Measurements from ENCODE around the gene SYT15B.
"Not testable (repeated sequence)": the region's sequence is repeated elsewhere in the genome, so short reads cannot be mapped to it uniquely, and the experiment has no call there.

SYT15B gene

GRCh38 chr10:47763554-47764175, at the start of gene SYT15B:
SYT15B (minus strand) TSS chr10:47763592; CDS start chr10:47762640, 952 bp downstream.
- not testable (repeated sequence) for DNase-seq

GRCh38 chr10:47779590-47779989, 16.2 kb upstream of the SYT15B start:
- not testable (repeated sequence) for DNase-seq

DNA sequence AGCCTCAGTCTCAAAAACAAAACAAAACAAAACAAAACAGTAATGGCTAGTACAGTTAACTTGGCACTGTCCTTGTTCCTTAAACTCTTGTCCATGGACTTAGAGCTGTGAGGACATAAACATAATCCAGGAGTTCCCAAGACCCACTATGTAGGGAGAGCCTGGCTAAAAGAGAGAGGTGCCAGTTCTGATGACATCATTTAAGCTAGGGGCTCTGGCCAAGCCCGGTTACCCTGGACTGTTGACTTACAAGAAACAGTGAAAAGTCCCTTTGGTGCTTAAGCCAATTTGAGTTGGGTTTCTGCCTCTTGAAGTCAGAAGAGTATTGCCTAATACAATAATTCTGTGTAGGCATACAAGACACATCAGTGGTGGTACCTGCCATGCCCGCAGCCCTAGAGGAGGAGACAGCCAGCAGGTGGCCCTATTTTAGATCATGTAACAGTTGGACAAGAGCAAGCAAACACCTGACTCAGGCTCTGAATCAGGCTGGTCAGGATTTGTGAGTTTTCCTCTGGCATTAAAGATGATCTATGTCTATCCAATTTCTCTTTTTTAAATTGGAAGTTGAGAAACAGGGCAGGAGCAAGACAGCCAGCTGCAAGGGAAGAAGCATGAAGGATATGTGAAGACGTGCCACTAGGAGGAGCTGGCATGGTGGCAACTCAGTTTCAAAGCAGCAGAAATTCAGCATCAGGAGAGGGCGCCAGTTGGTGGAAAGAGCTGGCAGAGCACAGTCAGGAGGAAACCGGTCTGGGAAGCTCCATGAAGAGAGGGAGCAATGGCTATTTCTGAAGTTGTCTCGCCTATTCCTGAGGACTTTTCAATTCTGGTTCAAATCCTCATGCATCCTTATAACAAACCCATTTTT, 12.2 kb upstream of the SYT15B start:
- DNase-seq = peak in 1 of 2 donors; percentile 0

GRCh38 chr10:47770745-47771144, 7.4 kb upstream of the SYT15B start:
- not testable (repeated sequence) for DNase-seq

DNA sequence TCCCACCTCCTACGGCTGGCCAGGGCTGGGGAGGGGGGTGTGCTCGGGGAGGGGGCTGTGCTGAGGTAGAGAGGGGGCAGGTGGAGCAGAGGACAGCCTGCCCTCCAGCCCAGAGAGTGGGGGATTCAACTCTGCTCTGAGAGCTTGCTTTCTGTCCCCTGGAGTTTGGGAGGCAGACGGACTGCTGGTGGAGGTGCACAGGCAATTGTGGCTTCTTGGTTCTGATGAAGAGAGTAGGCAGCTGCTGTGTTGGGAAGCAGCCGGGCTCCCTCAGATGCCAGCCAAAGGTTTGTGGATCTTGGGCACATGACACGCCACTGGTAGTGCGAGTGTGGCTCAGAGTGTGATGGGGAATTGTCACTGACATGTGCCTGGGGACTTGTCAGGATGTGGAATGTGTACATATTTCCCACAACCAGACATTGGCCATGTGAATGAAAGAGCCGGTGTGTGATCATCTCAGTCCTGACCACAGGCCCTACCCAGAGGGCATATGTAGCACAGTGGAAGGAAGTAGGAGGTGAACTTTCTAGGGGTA, 5.3 kb upstream of the SYT15B start:
- not testable (repeated sequence) for DNase-seq

DNA sequence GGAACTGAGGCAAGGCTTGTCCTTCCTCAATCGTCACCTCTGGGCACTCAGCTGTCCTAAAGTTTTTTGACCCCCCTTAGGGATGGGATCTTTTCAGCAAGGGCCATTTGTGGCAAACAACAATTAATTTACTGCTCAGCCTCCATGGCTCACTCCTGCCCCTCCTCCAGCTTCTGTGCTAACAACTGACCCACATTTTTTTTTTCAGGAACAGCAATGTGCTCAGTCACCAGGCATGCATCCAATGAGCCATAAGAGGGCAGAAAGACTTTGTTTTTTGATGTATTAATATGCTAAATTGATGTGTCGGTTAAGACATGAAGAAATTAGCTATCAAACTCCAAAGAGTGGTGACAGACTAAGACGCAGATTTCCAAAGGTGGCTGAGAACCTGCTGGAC, 4.7 kb upstream of the SYT15B start:
- not testable (repeated sequence) for DNase-seq

- DNase-seq = not testable (repeated sequence)
These were observed 3.8 kb upstream of the SYT15B start for GRCh38 chr10:47767236-47767635.

- not testable (repeated sequence) for DNase-seq
These were observed 1.8 kb upstream of the SYT15B start for GRCh38 chr10:47765232-47765631.

DNA sequence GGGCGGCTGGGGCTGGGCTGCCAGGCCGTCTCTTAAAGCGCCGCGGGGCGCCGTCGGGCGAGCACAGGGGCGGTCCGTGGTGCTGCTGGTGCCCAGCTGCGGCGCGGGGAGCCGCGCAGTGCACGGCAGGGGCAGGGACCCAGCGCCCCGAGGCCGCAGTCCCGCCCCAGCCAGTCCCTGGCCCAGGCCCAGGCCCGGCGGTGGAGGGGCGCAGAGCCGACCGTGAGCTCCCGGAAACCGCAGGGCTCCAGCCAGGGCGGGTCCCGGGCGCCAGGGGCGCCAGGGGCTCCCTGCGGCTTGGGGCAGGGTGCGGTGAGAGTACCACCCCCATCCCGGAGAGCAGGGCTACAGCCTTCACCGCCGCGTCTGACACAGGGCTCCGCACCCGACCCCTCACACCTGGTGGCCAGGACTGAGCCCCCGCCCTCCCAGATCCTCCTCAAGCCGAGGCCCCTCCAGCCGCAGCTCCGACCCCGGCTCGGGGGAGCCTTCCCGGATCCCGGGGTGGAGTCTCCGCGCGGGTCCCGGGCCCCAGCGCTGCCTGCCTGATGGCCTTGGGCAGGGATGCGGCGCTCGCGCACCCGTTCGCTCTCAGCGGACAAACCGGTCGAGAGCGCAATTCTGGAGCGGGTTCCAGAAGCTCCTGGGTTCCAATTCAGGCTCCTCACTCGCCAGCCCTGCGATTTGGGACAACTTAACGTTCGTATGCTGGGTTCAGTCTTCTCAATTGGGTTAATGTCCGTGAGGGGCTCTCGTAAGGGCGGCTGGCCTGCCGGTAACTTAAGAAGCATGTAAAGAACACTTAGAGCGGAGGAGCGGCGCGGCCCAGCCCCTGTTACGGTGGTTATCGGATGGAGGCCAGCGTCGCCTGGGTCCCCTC, 478 bp downstream of the SYT15B start:
- not testable (repeated sequence) for DNase-seq

- not testable (repeated sequence) for DNase-seq
These were observed 4.5 kb downstream of the SYT15B start for GRCh38 chr10:47758855-47759254.

- DNase-seq = not testable (repeated sequence)
These were observed 7.2 kb downstream of the SYT15B start for GRCh38 chr10:47756169-47756568.

GRCh38 chr10:47753871-47754270, 9.5 kb downstream of the SYT15B start:
- not testable (repeated sequence) for DNase-seq

GRCh38 chr10:47753176-47753575, 10.2 kb downstream of the SYT15B start:
- not testable (repeated sequence) for DNase-seq

GRCh38 chr10:47751821-47752220, 11.6 kb downstream of the SYT15B start:
- not testable (repeated sequence) for DNase-seq

GRCh38 chr10:47750360-47750759, 13.0 kb downstream of the SYT15B start:
- DNase-seq = not testable (repeated sequence)

DNA sequence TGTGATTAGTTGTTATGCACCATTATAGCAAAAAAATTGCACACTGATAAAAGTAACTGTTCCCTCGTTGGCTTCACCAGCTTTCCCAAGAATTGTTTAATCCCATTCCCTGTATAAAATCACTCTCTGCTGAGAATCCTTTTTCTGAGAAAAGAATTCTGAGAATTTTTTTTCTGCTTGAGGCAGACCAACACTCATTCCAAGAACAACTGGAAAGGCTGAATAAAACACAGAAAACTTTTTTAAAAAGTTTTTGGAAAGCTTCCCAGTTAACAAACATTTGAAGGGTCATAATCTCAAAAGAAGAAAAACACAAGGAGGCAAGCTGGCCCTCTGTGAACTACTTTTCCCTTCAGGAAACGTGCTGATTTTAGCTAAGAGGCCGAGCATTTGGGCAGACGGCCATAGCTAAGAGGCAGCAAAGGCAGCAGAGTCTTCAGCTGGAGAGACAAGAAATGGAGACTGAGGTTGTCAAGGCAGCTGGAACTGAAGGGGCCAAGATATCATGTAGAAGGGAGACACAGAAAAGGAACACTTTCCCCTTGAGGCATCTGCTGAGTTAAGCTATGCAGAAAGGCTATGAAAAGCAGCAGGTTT, 16.5 kb downstream of the SYT15B start:
- not testable (repeated sequence) for DNase-seq

DNA sequence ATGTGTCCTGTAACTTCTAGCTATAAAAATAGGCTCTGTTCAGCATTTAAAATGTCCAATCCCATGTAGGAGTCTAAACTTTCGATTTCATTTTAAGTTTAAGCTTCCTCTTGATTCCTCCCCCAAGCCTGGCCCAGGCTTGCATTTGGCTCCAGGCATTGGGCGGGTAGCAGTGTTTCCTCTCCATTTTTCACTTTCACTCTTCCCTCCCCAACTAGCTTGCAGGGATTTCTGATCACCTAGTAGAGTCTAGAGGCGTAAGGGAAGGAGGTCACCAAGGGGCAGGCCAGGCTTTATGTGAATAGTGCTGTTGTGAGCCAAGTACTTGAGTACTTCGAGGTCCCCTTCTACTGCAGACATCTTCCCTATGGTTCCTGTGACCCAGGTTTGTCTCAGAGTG, 18.5 kb downstream of the SYT15B start:
- DNase-seq = not testable (repeated sequence)

- peak; percentile 32 to 41 for DNase-seq
These were observed 19.5 kb downstream of the SYT15B start for GRCh38 chr10:47743611-47744550.

DNA sequence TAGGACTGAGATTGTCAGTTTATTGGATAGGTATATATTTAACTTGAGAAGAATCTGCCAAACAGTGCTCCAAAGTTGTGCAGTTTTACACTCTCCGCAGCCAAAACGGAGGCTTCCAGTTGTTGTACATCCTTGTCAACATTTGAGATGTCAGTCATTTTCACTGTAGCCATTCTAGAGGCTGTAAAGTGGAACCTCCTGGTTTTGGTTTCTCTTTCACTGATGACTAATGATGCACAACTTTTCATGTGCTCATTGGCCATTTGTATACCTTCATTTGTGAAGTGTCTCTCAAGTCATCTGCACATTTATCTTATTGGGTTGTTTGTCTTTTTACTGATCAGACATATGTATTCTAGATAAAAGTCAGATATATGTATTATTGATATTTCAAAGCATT, 22.5 kb downstream of the SYT15B start:
- not testable (repeated sequence) for DNase-seq

GRCh38 chr10:47730911-47731310, 32.5 kb downstream of the SYT15B start:
- DNase-seq = not testable (repeated sequence)

DNA sequence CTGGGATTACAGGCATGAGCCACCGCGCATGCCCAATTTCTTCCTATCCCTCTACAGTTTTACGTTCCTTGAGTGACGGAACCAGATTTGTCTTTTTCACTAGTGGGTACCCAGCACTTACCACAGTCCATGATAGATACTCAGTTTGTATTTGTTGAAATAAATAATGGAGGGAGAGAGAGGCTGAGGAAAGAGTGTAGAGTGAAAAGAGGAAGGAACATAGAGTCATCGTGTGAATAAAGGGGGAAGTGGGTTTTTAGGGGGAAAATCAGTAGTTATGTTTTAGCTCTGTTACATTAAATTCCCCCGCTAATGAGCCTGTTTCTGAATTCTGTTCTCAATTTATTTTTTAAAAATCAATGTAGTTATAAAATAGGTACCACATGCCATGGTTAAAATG, 37.7 kb downstream of the SYT15B start:
- DNase-seq = not testable (repeated sequence)
